GM12878 (cell line): ENCODE data around the gene VCX3B. TPM values are rescaled to one million over a fixed set of nuclear protein-coding genes. Genes with fewer than 3 reads are reported as not detected.

ENCODE experiments used
- ATAC-seq: fragments of 200-7000 bp; cut with Tn5 transposase; 3 replicates; pipeline ENCODE4 v1.9.1; 2020; ENCODE audit warnings: mild to moderate bottlenecking, moderate library complexity
- BruUV-seq: library from RNA; stranded (reverse); fragments of 400-500 nt; replicated peaks from 2 replicates; lab custom pipeline; 2021; lab: Mats Ljungman, UMichigan
- CTCF ChIA-PET: fragments of 300-600 bp; sonication (Branson Sonifier 250); formaldehyde crosslinking; extraction: SDS; loops from one replicate; lab custom pipeline; 2021; ENCODE audit warnings: inconsistent platforms; lab: Yijun Ruan, JAX
- POLR2A ChIA-PET: fragments of 350-600 bp; formaldehyde crosslinking; extraction: SDS; loops from one replicate; lab custom pipeline; 2021; ENCODE audit warnings: inconsistent platforms; lab: Charles Lee
- RAD21 ChIA-PET: fragments of 300-600 bp; sonication (Branson Sonifier 250); formaldehyde crosslinking; loops from one replicate; lab custom pipeline; 2023; ENCODE audit warnings: antibody characterized with exemption; ENCODE audit not compliant: unreplicated experiment; lab: Charles Lee
- SMC1A ChIA-PET: fragments of 300-600 bp; sonication (Branson Sonifier 250); formaldehyde crosslinking; loops from one replicate; lab custom pipeline; 2023; ENCODE audit not compliant: unreplicated experiment, uncharacterized antibody; lab: Charles Lee
- DNase-seq: peaks from one replicate; pipeline ENCODE4 v3.0.0-alpha.2; 2011; ENCODE audit warnings: low read depth, low spot score
- FAIRE-seq: peaks from 3 replicates; lab custom pipeline; 2011; peaks lifted over from hg19 to GRCh38; lab: Jason Lieb, UNC
- H2AFZ ChIP-seq: 2 replicates; pipeline ENCODE4 v1.6.0; 2011; ENCODE audit warnings: low read depth, low read length, control low read depth; ENCODE audit not compliant: control insufficient read depth
- H3K27ac ChIP-seq: 2 replicates; pipeline ENCODE4 v1.5.1; 2011; ENCODE audit warnings: control low read depth; ENCODE audit not compliant: control insufficient read depth, insufficient read depth
- H3K27me3 ChIP-seq, 2 experiments: replicated peaks in 1 of 2; 2 replicates each; pipeline versions ENCODE4 v1.6.0 to v1.6.1; 2011; ENCODE audit warnings: low read length in 1 of 2; ENCODE audit not compliant: control insufficient read depth in 2 of 2, insufficient read depth in 2 of 2
- H3K36me3 ChIP-seq, 2 experiments: 2 replicates each; pipeline ENCODE4 v1.5.1; 2011; ENCODE audit warnings: low read length in 1 of 2; ENCODE audit not compliant: control insufficient read depth in 2 of 2, insufficient read depth in 2 of 2
- H3K4me1 ChIP-seq: 2 replicates; pipeline ENCODE4 v1.6.1; 2011; ENCODE audit warnings: mild to moderate bottlenecking, low read length, moderate library complexity, mixed read lengths; ENCODE audit not compliant: control insufficient read depth, insufficient read depth
- H3K4me2 ChIP-seq: 2 replicates; pipeline ENCODE4 v1.6.0; 2011; ENCODE audit warnings: control low read depth; ENCODE audit not compliant: control insufficient read depth, insufficient read depth
- H3K4me3 ChIP-seq: fragments of 200-600 bp; sonication (generic); 2 replicates; pipeline ENCODE4 v1.5.1; 2016
- H3K79me2 ChIP-seq: 2 replicates; pipeline ENCODE4 v1.6.0; 2011; ENCODE audit warnings: low read length; ENCODE audit not compliant: control insufficient read depth, insufficient read depth
- H3K9ac ChIP-seq: 2 replicates; pipeline ENCODE4 v1.8.0; 2011; ENCODE audit warnings: low read length, control low read depth, mixed read lengths; ENCODE audit not compliant: control insufficient read depth, insufficient read depth
- H3K9me3 ChIP-seq: replicated peaks from 3 replicates; pipeline ENCODE4 v1.5.1; 2011; ENCODE audit warnings: mild to moderate bottlenecking, low read length; ENCODE audit not compliant: control insufficient read depth, insufficient read depth
- H4K20me1 ChIP-seq: 2 replicates; pipeline ENCODE4 v1.6.0; 2011; ENCODE audit not compliant: control insufficient read depth, insufficient read depth
- ASH2L ChIP-seq: fragments of 300-600, 200-600 bp; sonication (generic); IDR thresholded peaks from 2 replicates; pipeline ENCODE4 v1.6.1; 2017; ENCODE audit warnings: low read depth, mild to moderate bottlenecking, borderline replicate concordance
- CUX1 ChIP-seq: IDR thresholded peaks from 2 replicates; pipeline ENCODE4 v1.6.1; 2012; ENCODE audit warnings: improper control_type of control experiment, low read depth, low read length; ENCODE audit not compliant: insufficient replicate concordance
- EP300 ChIP-seq, 2 experiments: fragments of 150-350 bp in 1 of 2; IDR thresholded peaks; 2 replicates each; pipeline ENCODE4 v1.6.1; 2011 to 2012; ENCODE audit warnings: low read depth in 2 of 2, low read length in 2 of 2, borderline replicate concordance in 1 of 2, improper control_type of control experiment in 1 of 2, inconsistent platforms in 1 of 2; ENCODE audit not compliant: control insufficient read depth in 1 of 2
- ETV6 ChIP-seq, 2 experiments: fragments of 450-650 bp in 1 of 2; IDR thresholded peaks in 1 of 2; conservative IDR thresholded peaks in 1 of 2; 2 replicates each; pipeline ENCODE4 v1.6.1; 2014; ENCODE audit warnings: antibody characterized with exemption in 1 of 2, borderline replicate concordance in 1 of 2, low read depth in 1 of 2, mild to moderate bottlenecking in 1 of 2, moderate library complexity in 1 of 2
- EZH2 ChIP-seq: IDR thresholded peaks from 2 replicates; pipeline ENCODE4 v1.6.1; 2012; ENCODE audit warnings: low read depth, mild to moderate bottlenecking, control low read depth, inconsistent platforms, low read length, borderline replicate concordance; ENCODE audit not compliant: control insufficient read depth
- IKZF2 ChIP-seq, 2 experiments: fragments of 450-650 bp; IDR thresholded peaks; 2 replicates each; pipeline ENCODE4 v1.6.1; 2017; ENCODE audit warnings: mild to moderate bottlenecking in 2 of 2, moderate library complexity in 2 of 2
- JUND ChIP-seq: IDR thresholded peaks from 2 replicates; pipeline ENCODE4 v1.6.1; 2012; ENCODE audit warnings: low read depth, mild to moderate bottlenecking, low read length, improper control_type of control experiment, moderate library complexity
- MEF2A ChIP-seq: IDR thresholded peaks from 2 replicates; pipeline ENCODE4 v1.6.1; 2011; ENCODE audit warnings: low read depth, mild to moderate bottlenecking, low read length, moderate library complexity; ENCODE audit not compliant: insufficient read depth
- POLR2AphosphoS2 ChIP-seq: IDR thresholded peaks from 2 replicates; pipeline ENCODE4 v1.6.1; 2011; ENCODE audit warnings: low read depth, mild to moderate bottlenecking, low read length, improper control_type of control experiment, moderate library complexity
- RELA ChIP-seq: fragments of 450-650 bp; IDR thresholded peaks from 2 replicates; pipeline ENCODE4 v1.8.0; 2014; ENCODE audit warnings: borderline replicate concordance; ENCODE audit not compliant: partially characterized antibody
- REST ChIP-seq: IDR thresholded peaks from 2 replicates; pipeline ENCODE4 v1.6.1; 2012; ENCODE audit warnings: mild to moderate bottlenecking, low read depth, low read length
- WGBS: methylation state at CpG from one replicate; pipeline ENCODE4 v1.1.6; 2016; ENCODE audit warnings: low lambda C conversion rate; ENCODE audit not compliant: insufficient replicate concordance, insufficient coverage; ENCODE audit errors: missing lambda C conversion rate; 5-methylcytosine and 5-hydroxymethylcytosine counted together
- in situ Hi-C: fragments of 300-500 bp; cut with MboI; formaldehyde crosslinking; loops from 9 replicates; pipeline ENCODE4 v1.14.3; 2018; ENCODE audit warnings: mixed read lengths
- intact Hi-C: fragments of 100-400 bp; cut with micrococcal nuclease; formaldehyde crosslinking; loops from one replicate; pipeline ENCODE4 v1.14.2; 2022; ENCODE audit not compliant: unreplicated experiment
- polyA plus RNA-seq, 11 experiments: library from polyadenylated mRNA; depleted of rRNA in 4 of 11; unstranded in 6 of 11; stranded (reverse) in 5 of 11; fragments of >200 nt; fragmentation: Nextera tagmentation in 4 of 11; fragmentation: Illumina TruSeq in 1 of 11; extraction: Ambion mirVana in 4 of 11; extraction: Trizol in 1 of 11; gene quantifications; 1 replicate in 1 of 11; 2 replicates in 10 of 11; pipeline versions ENCODE4 v1.2.1 to v1.2.3, GENCODE V29; 2011 to 2016; ENCODE audit warnings: inconsistent platforms in 2 of 11, missing spikeins in 2 of 11, low read depth in 1 of 11
- total RNA-seq, 4 experiments: library from RNA; depleted of rRNA in 3 of 4; stranded (reverse); fragments of >200 nt in 3 of 4; fragmentation: Illumina TruSeq in 1 of 4; extraction: Trizol in 1 of 4; gene quantifications; 2 replicates each; pipeline versions ENCODE4 v1.2.1 to v1.2.3, GENCODE V29; 2013 to 2021

VCX3B gene
- total and polyA plus RNA-seq, 10 of the 15 experiments (the other 5 are each of a cell fraction or from before 2014, with no cell fraction given), result 0.06 to 0.11 TPM; not detected in 8

GRCh38 chrX:8429692-8430249 is 34.9 kb upstream of the VCX3B start:
- no peaks in the 10 kb centered on the region for H3K36me3 ChIP-seq
- no peak for ATAC-seq
- ChIA-PET CTCF (no interaction called here), POLR2A (interaction anchor here (0.6 kb wide), 1 partner anchor 26 kb away, joined by 5 read pairs; no protein-coding TSS in a partner anchor), RAD21 (no interaction called here), SMC1A (no interaction called here)
- H3K27ac ChIP-seq, result no peak overlapping the region
- WGBS, result 32% methylated on average over 6 of the region's 6 CpGs
- no peaks in the 10 kb centered on the region for H3K79me2 ChIP-seq
- BruUV-seq, result no TSS peak
- H3K9ac ChIP-seq, result no peak overlapping the region
- no peak for FAIRE-seq
- no peak overlapping the region for H2AFZ ChIP-seq
- no peak overlapping the region for H3K4me2 ChIP-seq
- no peaks in the 10 kb centered on the region for H3K4me1 ChIP-seq
- no peak overlapping the region for H3K4me3 ChIP-seq
- in situ Hi-C loops, result no loop called here
- H3K9me3 ChIP-seq, result no peaks in the 10 kb centered on the region
- intact Hi-C loops, result no loop called here
- no peaks in the 10 kb centered on the region for H4K20me1 ChIP-seq
- DNase-seq, result no peak
- no peaks in the 10 kb centered on the region for H3K27me3 ChIP-seq
- TF ChIP-seq EP300 (IDR thresholded peaks at IDR 0.05; ENCODE audit: borderline replicate concordance in 1 of 2, control insufficient read depth in 1 of 2, low read depth in 2 of 2, low read length in 2 of 2), result no peak
- TF ChIP-seq ASH2L, result no peak
- TF ChIP-seq IKZF2 (IDR thresholded peaks at IDR 0.05), result no peak
- TF ChIP-seq MEF2A, result no peak
- no peak for TF ChIP-seq JUND
- TF ChIP-seq CUX1, result no peak
- TF ChIP-seq ETV6 (conservative IDR thresholded peaks at IDR 0.05 in 1 of 2, IDR thresholded peaks at IDR 0.05 in 1 of 2; ENCODE audit: borderline replicate concordance in 1 of 2, low read depth in 1 of 2), result no peak
- TF ChIP-seq RELA, result no peak
- no peak for TF ChIP-seq POLR2AphosphoS2
- TF ChIP-seq EZH2, result no peak
- TF ChIP-seq REST, result no peak
